GM18861 (cell line): Measurements from ENCODE around the gene ZNF319.

Experiments
- ATAC-seq: cut with Tn5 transposase; IDR thresholded peaks from one replicate; pipeline ENCODE4 v1.9.1; 2021; ENCODE audit not compliant: unreplicated experiment

ZNF319 gene

DNA sequence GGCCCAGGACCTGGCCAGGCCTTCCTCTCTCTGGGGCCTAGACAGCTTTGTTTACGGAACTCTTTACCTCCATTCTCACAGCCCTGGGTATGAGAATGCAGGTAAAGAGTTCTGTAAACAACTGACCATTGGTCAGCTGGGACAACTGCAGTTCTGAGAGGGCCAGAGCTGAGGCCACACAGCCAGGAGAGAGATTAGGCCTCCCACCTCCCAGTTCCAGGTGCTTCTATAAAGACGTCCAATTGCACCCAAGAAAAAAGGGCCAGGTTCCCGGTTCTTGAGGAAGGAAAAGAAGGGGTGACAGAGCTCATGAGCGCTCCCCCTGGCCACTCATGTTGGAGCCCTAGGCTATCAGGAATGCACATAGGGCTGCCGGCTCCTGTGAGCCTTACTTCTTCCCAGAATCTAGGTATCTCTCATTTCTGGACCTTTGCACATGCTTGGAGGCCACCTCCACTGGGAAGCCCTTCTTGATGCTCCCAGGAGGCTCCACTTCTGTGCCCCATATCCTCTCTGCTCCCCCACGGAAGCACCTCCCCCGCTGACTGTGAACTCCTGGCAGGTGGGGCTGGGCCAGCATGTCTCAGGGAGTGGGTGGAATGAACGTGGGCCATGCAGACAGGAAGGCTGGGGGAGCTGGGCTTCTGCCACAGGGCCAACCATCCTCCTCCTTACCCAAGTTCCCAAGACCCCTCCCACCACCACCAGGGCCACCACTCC is 42.6 kb downstream of the ZNF319 start:
- ATAC-seq = no peak

DNA sequence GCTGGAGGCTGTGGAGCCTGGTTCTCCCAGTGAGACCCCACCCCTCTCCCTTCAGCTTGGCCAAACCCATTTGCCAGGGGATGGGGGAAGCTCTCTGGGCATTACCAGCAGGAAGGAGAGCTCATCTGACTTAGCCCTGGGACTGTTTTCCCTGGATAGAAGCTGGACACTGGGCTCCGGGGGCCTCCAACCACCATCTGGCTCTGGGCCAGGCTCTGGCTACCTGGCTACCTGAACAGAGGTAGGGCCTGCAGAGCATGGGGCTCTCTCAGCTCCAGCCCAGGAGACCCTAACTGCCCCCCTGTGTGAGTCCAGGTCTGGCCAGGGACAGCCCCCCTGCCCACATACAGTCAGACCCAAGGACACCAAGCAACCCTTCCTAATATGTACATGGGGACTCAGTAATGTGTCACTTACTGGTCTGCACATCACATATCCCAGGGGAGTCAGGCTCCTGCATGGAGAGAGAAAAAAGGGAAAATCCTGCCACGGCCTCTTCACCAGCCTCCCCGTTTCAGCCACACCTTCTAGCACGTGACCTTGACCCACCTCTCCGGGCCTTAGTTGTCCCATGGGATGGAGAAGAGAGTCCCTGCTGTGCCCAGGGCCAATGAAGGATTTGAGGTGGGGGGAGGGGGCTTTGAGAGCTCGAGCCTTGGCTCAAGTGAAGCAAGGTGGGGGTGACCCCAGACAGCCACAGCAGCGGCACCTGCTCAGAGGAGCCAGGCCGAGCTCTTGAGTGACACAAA is 43.4 kb downstream of the ZNF319 start:
- ATAC-seq = no peak

DNA sequence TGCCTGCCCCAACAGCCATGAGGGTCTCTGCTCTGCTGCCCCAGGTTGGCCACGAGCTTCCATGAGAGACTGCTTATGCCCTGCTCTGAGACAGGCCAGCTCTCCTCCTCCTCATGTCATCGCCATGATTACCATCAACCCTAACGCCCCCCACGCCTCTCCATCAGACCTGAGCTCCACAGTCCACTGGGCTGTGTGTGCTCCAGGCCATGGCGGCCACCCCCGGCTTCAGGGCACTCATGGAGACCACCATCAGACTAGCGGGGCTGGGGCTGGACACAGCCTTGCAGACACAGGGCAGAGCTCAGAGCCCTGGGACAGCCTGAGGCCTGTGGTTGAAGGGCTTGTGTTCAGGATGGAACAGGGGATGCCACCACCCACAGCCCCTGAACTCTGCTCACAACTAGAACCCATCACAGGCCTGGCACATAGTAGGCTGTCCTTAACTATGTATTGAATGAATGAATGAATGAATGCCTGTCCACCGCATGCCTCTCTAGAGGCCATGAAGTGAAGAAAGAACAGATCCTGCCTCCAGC is 44.1 kb downstream of the ZNF319 start:
- ATAC-seq = no peak

DNA sequence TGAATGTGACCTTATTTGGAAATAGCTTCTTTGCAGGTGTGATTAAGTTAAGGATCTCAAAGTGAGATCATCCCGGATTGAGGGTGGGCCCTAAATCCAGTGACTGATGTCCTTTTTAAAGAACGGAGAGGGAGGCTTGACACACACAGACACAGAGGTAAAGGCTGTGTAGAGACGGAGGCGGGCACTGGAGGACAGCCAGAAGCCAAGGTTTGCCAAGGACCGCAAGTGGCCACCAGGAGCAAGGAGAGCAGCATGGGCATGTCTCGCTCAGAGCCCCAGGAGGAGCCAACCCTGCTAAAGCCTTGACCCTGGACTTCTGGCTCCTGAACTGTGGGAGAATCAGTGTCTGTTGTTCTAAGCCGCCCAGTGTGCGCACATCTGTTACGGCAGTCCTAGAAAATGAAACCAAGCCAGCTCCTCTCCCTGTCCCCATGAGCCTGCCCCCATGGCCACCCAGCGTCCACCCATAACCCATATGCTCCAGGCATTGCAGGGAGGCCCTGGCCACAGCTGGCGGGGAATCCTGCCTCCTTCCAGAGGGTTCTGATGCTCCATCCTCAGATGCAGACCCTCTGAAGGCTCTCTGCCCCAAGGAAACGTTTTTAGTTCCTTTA is 44.8 kb downstream of the ZNF319 start:
- ATAC-seq = no peak

DNA sequence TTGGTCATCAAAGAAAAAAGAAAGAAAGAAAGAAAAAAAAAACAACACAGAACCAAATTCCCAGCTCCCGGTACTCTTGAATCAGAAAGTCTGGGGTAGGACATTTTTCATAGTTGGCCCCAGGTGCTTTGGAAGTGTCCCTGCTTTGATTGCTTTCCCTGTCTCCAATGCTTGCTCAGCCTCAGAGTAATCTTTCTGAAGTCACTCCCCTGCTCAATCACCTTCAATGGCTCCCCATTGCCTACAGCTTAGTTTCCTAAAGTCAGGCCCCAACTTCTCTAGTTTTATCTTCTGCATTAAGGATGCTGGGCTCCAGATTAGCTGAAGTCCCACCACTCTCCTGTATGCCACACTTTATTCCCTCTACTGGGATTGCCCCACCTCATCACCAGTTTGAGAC is 46.6 kb downstream of the ZNF319 start:
- ATAC-seq = no peak

DNA sequence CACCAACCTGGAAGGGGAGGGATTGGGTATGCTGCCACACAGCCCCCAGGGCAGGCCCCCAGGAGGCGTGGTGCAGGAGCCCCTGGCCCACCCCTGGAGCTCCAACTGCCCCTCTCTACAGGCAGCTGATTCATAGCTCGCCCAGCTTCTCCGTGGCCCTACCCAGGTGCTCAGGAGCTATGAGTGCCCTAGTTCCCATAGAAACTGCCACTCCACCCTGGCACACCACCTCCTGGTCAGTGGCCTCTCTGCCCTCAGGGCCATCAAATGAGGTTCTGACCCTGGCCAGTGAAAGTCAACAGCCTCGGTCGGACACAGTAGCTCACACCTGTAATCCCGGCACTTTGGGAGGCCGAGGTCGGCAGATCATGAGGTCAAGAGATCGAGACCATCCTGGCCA is 47.6 kb downstream of the ZNF319 start:
- no peak for ATAC-seq

DNA sequence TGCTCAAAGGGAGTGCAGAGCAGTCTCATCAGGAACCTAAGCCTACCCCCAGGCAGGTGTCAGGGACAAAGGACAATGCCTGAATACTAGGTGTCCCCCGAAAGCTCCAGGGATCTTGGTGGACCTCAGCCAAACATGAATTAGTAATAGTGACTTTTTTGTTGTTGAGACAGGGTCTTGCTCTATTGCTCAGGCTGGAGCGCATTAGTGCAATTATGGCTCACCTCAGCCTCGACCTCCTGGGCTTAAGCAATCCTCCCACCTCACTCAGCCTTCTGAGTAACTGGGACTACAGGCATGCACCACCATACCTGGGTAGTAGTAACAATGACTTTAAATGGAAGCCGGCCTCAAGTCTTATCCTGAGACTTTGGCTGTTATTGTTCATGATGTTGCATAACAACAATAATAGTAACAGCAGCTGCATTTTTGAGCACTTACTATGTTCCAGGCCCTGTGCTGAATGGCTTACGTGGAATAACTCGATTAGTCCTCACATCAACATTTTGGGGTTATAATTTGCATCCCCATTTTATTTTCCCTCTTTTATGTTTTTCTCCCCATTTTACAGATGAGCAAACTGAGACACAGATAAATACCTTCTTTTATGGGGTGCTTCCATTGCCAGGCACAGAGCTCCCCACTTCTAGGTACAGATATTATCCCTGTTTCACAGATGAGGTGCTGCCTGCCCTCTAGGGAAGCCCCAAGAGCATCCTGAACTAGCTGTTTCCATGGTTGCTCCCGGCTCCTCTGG is 49.1 kb downstream of the ZNF319 start:
- no peak for ATAC-seq

DNA sequence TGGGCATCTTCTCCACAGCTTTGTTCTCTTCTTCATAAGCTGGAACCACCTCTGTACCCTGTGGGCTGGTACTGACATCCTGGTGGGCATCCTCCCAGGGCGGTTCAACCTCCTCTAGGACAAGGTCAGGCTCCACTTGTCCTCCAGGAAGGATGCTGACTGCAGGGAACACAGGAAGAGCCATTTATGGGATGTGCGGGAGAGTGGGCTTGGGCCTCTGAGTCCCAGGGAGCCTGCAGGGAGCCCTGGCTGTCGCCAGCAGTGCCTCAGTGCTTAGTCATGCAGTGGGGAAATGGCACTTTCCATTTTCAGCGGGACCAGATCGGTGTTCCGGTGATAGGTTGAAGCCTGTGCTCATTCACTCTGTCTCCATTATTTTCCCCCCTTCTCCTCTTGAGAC is 50.1 kb downstream of the ZNF319 start:
- no peak for ATAC-seq

DNA sequence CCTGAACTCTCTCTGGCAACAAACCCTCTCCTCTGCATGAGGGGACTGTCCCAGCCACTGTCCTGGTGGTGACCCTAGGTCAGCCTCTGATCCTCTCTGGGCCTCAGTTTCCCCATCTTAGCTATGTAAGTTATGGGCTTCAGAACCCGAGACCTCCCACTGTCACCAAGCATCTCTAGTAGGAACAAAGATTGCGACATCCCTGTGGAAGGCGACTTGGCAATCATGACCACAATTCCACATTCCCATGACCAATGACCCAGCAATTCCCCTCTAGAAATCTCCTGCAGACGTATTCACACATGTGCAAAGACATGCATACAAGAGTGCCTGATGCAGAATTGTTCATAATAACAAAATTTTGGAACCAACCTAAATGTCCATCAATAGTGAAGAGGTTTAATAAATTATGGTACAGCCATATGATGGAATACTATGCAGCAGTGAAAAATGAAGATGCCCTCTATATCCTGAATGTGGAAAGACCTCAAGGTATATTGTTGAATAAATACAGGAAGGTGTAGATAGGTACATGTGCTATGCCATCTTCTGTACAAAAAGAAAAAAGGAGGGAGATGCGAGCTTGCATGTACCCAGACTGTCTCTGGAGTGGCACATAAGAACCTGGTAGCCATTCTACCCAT is 50.8 kb downstream of the ZNF319 start:
- no peak for ATAC-seq

DNA sequence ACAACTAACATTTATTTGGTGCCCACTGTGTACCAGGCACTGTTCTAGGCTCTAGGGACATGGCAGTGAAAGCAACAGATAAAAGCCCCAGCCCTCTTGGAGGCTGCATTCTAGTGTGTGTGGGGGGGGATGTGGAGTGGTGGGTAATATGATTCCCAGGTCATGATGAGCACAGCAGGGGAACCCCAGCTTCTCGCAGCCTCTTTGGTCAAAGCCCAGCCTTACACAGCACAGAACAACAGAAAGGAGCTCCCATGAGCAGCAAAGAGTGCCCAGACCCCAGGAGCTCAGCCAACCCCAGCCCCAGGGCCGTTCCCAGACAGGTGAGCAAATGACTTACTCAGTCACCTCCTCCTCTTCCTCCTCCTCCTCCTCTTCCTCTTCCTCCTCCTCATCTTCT is 51.5 kb downstream of the ZNF319 start:
- no peak for ATAC-seq

DNA sequence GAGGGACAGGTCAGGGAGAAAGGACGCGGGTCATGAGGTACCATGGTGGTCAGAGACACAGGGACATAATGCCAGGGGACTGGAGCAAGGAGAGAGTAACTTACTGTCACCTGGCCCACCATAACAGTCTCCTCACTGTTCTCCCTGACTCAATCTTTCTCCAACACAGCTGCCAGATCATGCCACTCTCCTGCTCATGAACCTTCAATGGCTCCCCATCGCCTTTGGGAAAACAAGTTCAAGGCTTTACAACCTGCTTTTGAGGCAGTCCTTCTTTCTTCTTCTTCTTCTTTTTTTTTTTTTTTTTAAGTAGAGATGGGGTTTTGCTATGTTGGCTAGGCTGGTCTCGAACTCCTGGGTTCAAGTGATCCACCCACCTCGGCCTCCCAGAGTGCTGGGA is 52.4 kb downstream of the ZNF319 start:
- no peak for ATAC-seq

DNA sequence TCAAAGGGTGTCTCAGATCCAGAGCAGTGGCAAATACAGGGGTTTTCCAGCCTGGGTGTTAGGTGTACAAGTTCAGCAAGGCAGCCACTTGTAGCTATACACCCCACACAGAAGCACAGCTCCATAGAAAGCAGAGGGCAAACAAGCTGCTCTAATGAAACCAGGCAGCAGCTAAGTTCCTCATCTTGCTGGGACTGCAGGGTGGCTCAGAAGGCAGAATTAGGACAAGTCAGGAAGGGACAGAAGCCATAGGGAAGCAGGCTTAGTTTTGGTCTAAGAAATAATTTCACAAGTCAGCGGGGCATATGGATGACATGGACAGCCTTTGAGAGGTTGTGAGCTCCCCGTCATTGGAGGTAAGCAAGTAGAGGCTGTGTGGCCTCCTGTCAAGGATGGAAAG is 53.2 kb downstream of the ZNF319 start:
- ATAC-seq = no peak

DNA sequence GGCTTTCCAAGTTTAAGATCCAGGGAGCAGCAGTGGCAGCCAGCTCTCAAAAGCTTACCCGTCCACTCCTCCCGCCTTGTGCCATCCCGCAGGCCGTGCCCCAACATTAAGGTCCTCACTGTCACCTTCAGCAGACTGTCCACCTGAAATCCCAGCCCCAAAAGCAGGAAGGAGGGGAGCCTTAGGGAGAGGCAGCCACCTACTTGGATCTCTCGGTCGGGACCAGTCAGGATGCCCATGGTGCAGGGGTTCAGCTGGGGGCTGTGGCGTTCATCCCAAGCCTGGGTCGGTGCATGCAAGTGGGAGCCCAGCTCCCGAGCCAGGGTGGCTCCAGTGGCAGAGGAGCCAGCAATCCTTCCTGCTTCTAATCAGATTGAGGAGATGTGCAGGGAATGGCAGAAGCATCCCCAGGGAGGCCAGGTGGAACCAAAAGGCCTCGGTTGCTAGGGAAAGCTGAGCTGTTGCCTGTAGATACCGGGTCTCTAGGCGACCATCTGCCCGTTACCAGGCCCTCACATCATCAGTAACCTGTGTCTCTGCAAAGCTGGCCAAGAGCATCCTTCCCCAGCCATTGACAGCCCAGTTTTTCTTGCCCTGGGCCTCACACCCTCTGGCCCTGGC is 54.2 kb downstream of the ZNF319 start:
- no peak for ATAC-seq

DNA sequence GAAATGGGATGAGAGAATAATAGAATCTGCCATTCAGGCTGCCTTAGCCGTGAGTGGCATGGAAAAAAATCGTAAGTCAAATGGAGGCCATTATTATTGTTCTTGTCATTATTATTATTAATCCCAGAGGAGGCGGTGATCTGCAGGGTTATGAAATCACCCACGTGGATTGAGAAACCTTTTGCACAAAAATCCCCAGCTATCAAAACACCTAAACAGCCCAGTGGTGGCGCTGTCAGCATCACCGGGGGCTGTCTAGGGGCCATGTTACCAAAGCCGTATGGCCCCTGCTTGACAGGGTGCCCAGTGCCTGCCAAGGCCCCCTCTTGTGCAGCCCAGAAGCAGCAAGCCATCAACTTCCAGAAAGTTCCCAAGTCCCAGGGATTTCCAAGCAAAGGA is 54.7 kb downstream of the ZNF319 start:
- ATAC-seq = no peak

DNA sequence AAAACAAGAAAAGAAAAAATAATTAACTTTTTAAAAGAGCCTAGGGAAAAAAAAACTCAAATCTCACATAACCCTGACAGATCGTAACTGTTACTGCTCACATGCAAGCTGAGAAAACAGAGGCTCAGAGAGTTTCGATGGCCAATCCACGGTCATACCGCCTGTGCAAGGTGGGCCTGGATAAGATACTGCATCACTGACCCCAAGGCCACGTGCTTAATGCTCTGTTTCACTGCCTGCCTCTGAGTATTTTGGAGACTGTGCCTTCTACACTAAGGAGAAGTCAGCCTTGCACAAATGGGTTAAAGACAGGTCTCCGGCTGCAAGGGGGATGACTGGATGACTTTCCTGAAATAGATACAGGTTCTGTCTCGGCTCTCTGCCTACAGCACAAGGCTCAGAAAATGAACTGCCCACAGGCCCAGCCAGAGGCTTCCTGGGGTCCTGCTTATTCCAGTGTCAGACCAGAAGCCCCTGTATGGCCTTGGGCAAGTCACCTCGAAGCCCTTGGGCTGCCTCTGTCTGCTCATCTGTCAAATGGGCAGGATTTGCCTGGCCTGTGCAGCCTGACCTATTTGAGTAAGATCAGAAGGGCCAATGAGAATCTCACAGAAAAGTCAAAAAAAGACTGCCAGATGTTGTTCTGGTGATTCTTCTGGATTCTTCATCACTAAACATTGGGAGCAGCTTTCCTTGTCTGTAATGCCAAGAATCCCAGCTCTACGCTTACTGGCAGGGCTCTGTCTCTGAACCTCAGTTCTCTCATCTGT is 55.3 kb downstream of the ZNF319 start:
- no peak for ATAC-seq
